SK-N-SH treated with all-trans-retinoic acid at 6 μM for 48 hours (cell line): ENCODE results near the gene ZC3H8.

Source experiments
- ATAC-seq: fragments of 200-7000 bp; cut with Tn5 transposase; 3 replicates; pipeline ENCODE4 v1.9.1; 2020; ENCODE audit warnings: mild to moderate bottlenecking, moderate library complexity
- ARNTL ChIP-seq: fragments of 450-650 bp; formaldehyde crosslinking; IDR thresholded peaks from 2 replicates; pipeline ENCODE4 v1.5.0; 2020; ENCODE audit warnings: low read depth, mild to moderate bottlenecking, moderate library complexity, borderline replicate concordance
- CREB5 ChIP-seq: fragments of 250-450 bp; sonication (Bioruptor Pico); IDR thresholded peaks from 2 replicates; pipeline ENCODE4 v1.5.1; 2020; ENCODE audit warnings: low read depth, mild to moderate bottlenecking, moderate library complexity
- CSDC2 ChIP-seq: fragments of 250-450 bp; sonication (Bioruptor Pico); IDR thresholded peaks from 2 replicates; pipeline ENCODE4 v1.5.0; 2020; ENCODE audit warnings: mild to moderate bottlenecking, moderate library complexity
- CSRNP3 ChIP-seq: fragments of 250-450 bp; sonication (Bioruptor Pico); IDR thresholded peaks from 2 replicates; pipeline ENCODE4 v1.5.1; 2021; ENCODE audit warnings: mild to moderate bottlenecking, moderate library complexity
- ESRRG ChIP-seq: fragments of 250-450 bp; sonication (Bioruptor Pico); IDR thresholded peaks from 2 replicates; pipeline ENCODE4 v1.6.1; 2021; ENCODE audit warnings: mild to moderate bottlenecking
- GLIS3 ChIP-seq: fragments of 250-450 bp; sonication (Bioruptor Pico); IDR thresholded peaks from 2 replicates; pipeline ENCODE4 v1.5.0; 2020; ENCODE audit warnings: mild to moderate bottlenecking, moderate library complexity
- ISL1 ChIP-seq: fragments of 250-450 bp; sonication (Bioruptor Pico); IDR thresholded peaks from 2 replicates; pipeline ENCODE4 v2.1.2; 2022; ENCODE audit warnings: mild to moderate bottlenecking, moderate library complexity
- OSR1 ChIP-seq: fragments of 250-450 bp; sonication (Bioruptor Pico); IDR thresholded peaks from 2 replicates; pipeline ENCODE4 v1.8.0; 2022; ENCODE audit warnings: moderate library complexity, mild to moderate bottlenecking, inconsistent platforms
- PATZ1 ChIP-seq: fragments of 250-450 bp; sonication (Bioruptor Pico); IDR thresholded peaks from 2 replicates; pipeline ENCODE4 v1.8.0; 2020; ENCODE audit warnings: mild to moderate bottlenecking, moderate library complexity, borderline replicate concordance
- PPARA ChIP-seq: fragments of 250-450 bp; sonication (Bioruptor Pico); IDR thresholded peaks from 2 replicates; pipeline ENCODE4 v1.5.0; 2020; ENCODE audit warnings: mild to moderate bottlenecking, borderline replicate concordance
- SNAI2 ChIP-seq: fragments of 250-450 bp; sonication (Bioruptor Pico); IDR thresholded peaks from 2 replicates; pipeline ENCODE4 v1.5.0; 2020; ENCODE audit warnings: mild to moderate bottlenecking, moderate library complexity
- TCF4 ChIP-seq: fragments of 250-450 bp; sonication (Bioruptor Pico); IDR thresholded peaks from 2 replicates; pipeline ENCODE4 v1.8.0; 2021; ENCODE audit warnings: mild to moderate bottlenecking, moderate library complexity, borderline replicate concordance
- TOX ChIP-seq: fragments of 250-450 bp; sonication (Bioruptor Pico); IDR thresholded peaks from 2 replicates; pipeline ENCODE4 v1.8.0; 2021; ENCODE audit warnings: mild to moderate bottlenecking, moderate library complexity, borderline replicate concordance
- ZC3H10 ChIP-seq: fragments of 250-450 bp; sonication (Bioruptor Pico); IDR thresholded peaks from 2 replicates; pipeline ENCODE4 v1.5.1; 2021; ENCODE audit warnings: mild to moderate bottlenecking, moderate library complexity
- ZFP3 ChIP-seq: fragments of 250-450 bp; sonication (Bioruptor Pico); IDR thresholded peaks from 2 replicates; pipeline ENCODE4 v1.5.0; 2020; ENCODE audit warnings: mild to moderate bottlenecking, moderate library complexity
- ZNF565 ChIP-seq: fragments of 450-650 bp; formaldehyde crosslinking; conservative IDR thresholded peaks from 2 replicates; pipeline ENCODE4 v1.5.0; 2020; ENCODE audit warnings: low read depth, mild to moderate bottlenecking, moderate library complexity
- TF ChIP-seq, protein P1 (sequence below): fragments of 250-450 bp; sonication (Bioruptor Pico); IDR thresholded peaks from 2 replicates; pipeline ENCODE4 v1.8.0; 2021; ENCODE audit warnings: low read depth, mild to moderate bottlenecking, moderate library complexity, borderline replicate concordance

ZC3H8 gene

DNA sequence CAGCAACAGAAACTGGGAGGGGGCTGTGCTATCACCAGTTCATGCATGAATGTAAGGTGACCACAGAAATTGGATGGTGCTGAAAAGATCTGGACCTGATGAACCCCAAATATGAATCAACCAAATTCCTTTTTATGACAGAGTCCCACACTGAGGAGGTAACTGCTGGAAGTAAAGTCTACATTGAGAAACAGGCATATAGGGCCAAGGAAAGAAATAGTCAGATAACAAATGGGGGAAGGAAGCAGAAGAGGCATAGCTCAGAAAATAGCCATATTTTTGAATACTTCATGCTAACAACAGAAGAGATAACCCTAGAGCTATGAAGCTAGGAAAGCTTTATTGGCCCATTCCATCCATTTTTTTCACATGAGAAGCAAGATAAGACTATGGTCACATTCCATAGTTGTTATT lies 46.3 kb upstream of the ZC3H8 start:
- TF ChIP-seq ISL1 (CRISPR knock-in tag) = peak; percentile 92
- TF ChIP-seq CREB5 (CRISPR knock-in tag) = peak; percentile 77
- no peak for TF ChIP-seq ZNF565 (CRISPR knock-in tag)
- TF ChIP-seq CSRNP3 (CRISPR knock-in tag) = 0 out of 2 replicates have a peak, but pooled peaks have one; percentile 47
- peak; percentile 14; the same call in 1 of the 2 replicates for TF ChIP-seq GLIS3 (CRISPR knock-in tag)
- no peak for TF ChIP-seq ARNTL (CRISPR knock-in tag)
- TF ChIP-seq ESRRG (CRISPR knock-in tag) = 0 out of 2 replicates have a peak, but pooled peaks have one; percentile 54
- no peak for TF ChIP-seq TCF4 (CRISPR knock-in tag)
- TF ChIP-seq ZFP3 (CRISPR knock-in tag) = peak; percentile 39; the same call in 1 of the 2 replicates

GRCh38 chr2:112296407-112296806 lies 41.6 kb upstream of the ZC3H8 start:
- no peak for ATAC-seq
- TF ChIP-seq SNAI2 (CRISPR knock-in tag) = no peak
- TF ChIP-seq OSR1 = no peak
- no peak for TF ChIP-seq TOX (CRISPR knock-in tag)
- TF ChIP-seq GLIS3 (CRISPR knock-in tag) = no peak
- TF ChIP-seq PATZ1 (CRISPR knock-in tag) = no peak
- no peak for TF ChIP-seq ISL1 (CRISPR knock-in tag)
- TF ChIP-seq ZC3H10 (CRISPR knock-in tag) = no peak
- TF ChIP-seq ESRRG (CRISPR knock-in tag) = no peak
- no peak for TF ChIP-seq PPARA
- no peak for TF ChIP-seq CREB5 (CRISPR knock-in tag)
- no peak for TF ChIP-seq TCF4 (CRISPR knock-in tag)
- no peak for TF ChIP-seq CSDC2 (CRISPR knock-in tag)

More for the DNA sequence above, 46.3 kb upstream of the ZC3H8 start:
- no peak for ATAC-seq

DNA sequence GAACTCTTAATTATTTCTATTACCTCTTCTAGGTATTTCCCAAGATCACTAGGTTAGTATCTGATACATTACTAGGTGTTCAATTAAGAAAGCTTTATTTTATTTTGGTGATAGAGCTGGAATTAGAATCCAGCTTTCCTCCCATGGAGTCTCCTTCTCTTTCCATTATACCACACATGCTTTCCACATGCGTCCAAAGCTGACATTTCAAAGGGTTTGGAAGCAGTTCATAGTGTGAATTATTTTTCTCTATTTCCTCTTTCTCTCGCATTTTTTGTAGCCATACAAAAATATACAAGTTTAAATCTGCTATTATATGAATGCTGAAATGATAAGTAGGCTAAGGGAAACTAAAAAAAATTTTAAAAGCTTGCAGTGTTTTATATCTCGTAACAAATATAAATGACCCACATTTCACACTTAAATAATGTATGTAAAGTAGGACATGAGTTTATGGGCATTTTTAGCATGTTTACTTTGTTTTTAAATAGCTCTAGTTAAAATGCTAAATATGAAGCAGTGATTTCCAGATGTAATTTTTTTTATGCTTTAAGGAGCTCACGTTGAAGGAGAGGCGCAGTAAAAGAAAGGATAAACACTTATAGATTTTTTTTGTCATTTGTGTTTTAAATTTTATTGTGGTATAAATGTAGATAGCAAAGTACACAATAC lies 40.7 kb upstream of the ZC3H8 start:
- TF ChIP-seq CSDC2 (CRISPR knock-in tag) (no peak), CSRNP3 (CRISPR knock-in tag) (no peak), ARNTL (CRISPR knock-in tag) (no peak), GLIS3 (CRISPR knock-in tag) (no peak), ISL1 (CRISPR knock-in tag) (no peak)
- TF ChIP-seq, protein P1, sequence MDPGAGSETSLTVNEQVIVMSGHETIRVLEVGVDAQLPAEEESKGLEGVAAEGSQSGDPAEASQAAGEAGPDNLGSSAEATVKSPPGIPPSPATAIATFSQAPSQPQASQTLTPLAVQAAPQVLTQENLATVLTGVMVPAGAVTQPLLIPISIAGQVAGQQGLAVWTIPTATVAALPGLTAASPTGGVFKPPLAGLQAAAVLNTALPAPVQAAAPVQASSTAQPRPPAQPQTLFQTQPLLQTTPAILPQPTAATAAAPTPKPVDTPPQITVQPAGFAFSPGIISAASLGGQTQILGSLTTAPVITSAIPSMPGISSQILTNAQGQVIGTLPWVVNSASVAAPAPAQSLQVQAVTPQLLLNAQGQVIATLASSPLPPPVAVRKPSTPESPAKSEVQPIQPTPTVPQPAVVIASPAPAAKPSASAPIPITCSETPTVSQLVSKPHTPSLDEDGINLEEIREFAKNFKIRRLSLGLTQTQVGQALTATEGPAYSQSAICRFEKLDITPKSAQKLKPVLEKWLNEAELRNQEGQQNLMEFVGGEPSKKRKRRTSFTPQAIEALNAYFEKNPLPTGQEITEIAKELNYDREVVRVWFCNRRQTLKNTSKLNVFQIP (CRISPR knock-in tag) = no peak
- ATAC-seq = no peak
